ENCODE results near the gene TANGO2. TPM values are rescaled to one million over a fixed set of nuclear protein-coding genes. Genes with fewer than 3 reads are reported as not detected.

Gene TANGO2
- total and polyA plus RNA-seq, 9 of the 15 experiments (the other 6 are each of a cell fraction or from before 2014, with no cell fraction given) = 15.5 to 94.9 (median 70.1) TPM

- TF ChIP-seq, protein P1, sequence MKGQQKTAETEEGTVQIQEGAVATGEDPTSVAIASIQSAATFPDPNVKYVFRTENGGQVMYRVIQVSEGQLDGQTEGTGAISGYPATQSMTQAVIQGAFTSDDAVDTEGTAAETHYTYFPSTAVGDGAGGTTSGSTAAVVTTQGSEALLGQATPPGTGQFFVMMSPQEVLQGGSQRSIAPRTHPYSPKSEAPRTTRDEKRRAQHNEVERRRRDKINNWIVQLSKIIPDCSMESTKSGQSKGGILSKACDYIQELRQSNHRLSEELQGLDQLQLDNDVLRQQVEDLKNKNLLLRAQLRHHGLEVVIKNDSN (CRISPR knock-in tag; IDR thresholded peaks at IDR 0.05) = no peak
- TF ChIP-seq HBP1 (CRISPR knock-in tag; IDR thresholded peaks at IDR 0.05) (no peak), TBP (optimal IDR thresholded peaks at IDR 0.05; ENCODE audit: low read depth, low read length) (no peak), ZNF518B (CRISPR knock-in tag; IDR thresholded peaks at IDR 0.05) (no peak), OTX1 (CRISPR knock-in tag; IDR thresholded peaks at IDR 0.05) (no peak; the same call in 1 of the 2 replicates), PML (IDR thresholded peaks at IDR 0.05; ENCODE audit: low read length) (no peak; the same call in 1 of the 2 replicates), BDP1 (IDR thresholded peaks at IDR 0.05; ENCODE audit: insufficient read depth, insufficient read length) (no peak), JUND (IDR thresholded peaks at IDR 0.05; ENCODE audit: borderline replicate concordance, low read depth, low read length) (no peak), JUND (tag; IDR thresholded peaks at IDR 0.05; ENCODE audit: borderline replicate concordance, low read depth, low read length) (no peak), ZNF76 (CRISPR knock-in tag; IDR thresholded peaks at IDR 0.05; ENCODE audit: borderline replicate concordance) (no peak), HDAC8 (tag; IDR thresholded peaks at IDR 0.05) (no peak), DDX20 (tag; IDR thresholded peaks at IDR 0.05; ENCODE audit: low read depth) (no peak), ZFP36 (IDR thresholded peaks at IDR 0.05; ENCODE audit: low read depth, low read length, partially characterized antibody) (no peak), FOXO4 (CRISPR knock-in tag; IDR thresholded peaks at IDR 0.05) (no peak), ATF6 (CRISPR knock-in tag; IDR thresholded peaks at IDR 0.05) (no peak), BRCA1 (IDR thresholded peaks at IDR 0.05) (no peak), BRCA1 (CRISPR knock-in tag; IDR thresholded peaks at IDR 0.05) (no peak), ZNF766 (CRISPR knock-in tag; conservative IDR thresholded peaks at IDR 0.05) (no peak), ZNF23 (CRISPR knock-in tag; IDR thresholded peaks at IDR 0.05) (no peak)
Observed at GRCh38 chr22:20113551-20114310, 92.8 kb downstream of the TANGO2 start (continued).

All from K562 (cell line).